ENCODE measurements around the gene EFCC1.

EFCC1 gene

GRCh38 chr3:129001101-129001805 is at the start of gene EFCC1:
Gene EFCC1 (plus strand): TSS chr3:129001304. CDS start chr3:129001629, 325 bp downstream.
- H3K4me3 ChIP-seq (ENCODE audit: low read depth, low read length): peak within 1 kb of the TSS; percentile 19

GRCh38 chr3:128956440-128956839 is 44.7 kb upstream of the EFCC1 start:
- DNase-seq (ENCODE audit: low read depth): no peak
- no peak overlapping the region for H3K4me3 ChIP-seq (ENCODE audit: low read depth, low read length)

More at GRCh38 chr3:129001101-129001805, at the start of gene EFCC1:
- DNase-seq (ENCODE audit: low read depth): no peak

- no peak overlapping the region for H3K4me3 ChIP-seq (ENCODE audit: low read depth, low read length)
- DNase-seq (ENCODE audit: low read depth): no peak
Observed at GRCh38 chr3:128965280-128965679, 35.8 kb upstream of the EFCC1 start.

GRCh38 chr3:128965818-128966217 is 35.3 kb upstream of the EFCC1 start:
- no peak for DNase-seq (ENCODE audit: low read depth)
- H3K4me3 ChIP-seq (ENCODE audit: low read depth, low read length): no peak overlapping the region

- no peak for DNase-seq (ENCODE audit: low read depth)
- H3K4me3 ChIP-seq (ENCODE audit: low read depth, low read length): no peak overlapping the region
Observed at GRCh38 chr3:128967748-128968355, 33.3 kb upstream of the EFCC1 start.

GRCh38 chr3:128969993-128970739 is 30.9 kb upstream of the EFCC1 start:
- no peak overlapping the region for H3K4me3 ChIP-seq (ENCODE audit: low read depth, low read length)
- no peak for DNase-seq (ENCODE audit: low read depth)

GRCh38 chr3:128970740-128971047 is 30.4 kb upstream of the EFCC1 start:
- no peak for DNase-seq (ENCODE audit: low read depth)
- no peak overlapping the region for H3K4me3 ChIP-seq (ENCODE audit: low read depth, low read length)

GRCh38 chr3:128971421-128972100 is 29.5 kb upstream of the EFCC1 start:
- DNase-seq (ENCODE audit: low read depth): peak; percentile 48
- H3K4me3 ChIP-seq (ENCODE audit: low read depth, low read length): no peak overlapping the region

GRCh38 chr3:128973988-128974564 is 27.0 kb upstream of the EFCC1 start:
- H3K4me3 ChIP-seq (ENCODE audit: low read depth, low read length): no peak overlapping the region
- no peak for DNase-seq (ENCODE audit: low read depth)

GRCh38 chr3:128975276-128975675 is 25.8 kb upstream of the EFCC1 start:
- DNase-seq (ENCODE audit: low read depth): no peak
- no peak overlapping the region for H3K4me3 ChIP-seq (ENCODE audit: low read depth, low read length)

GRCh38 chr3:128983293-128984069 is 17.6 kb upstream of the EFCC1 start:
- no peak overlapping the region for H3K4me3 ChIP-seq (ENCODE audit: low read depth, low read length)
- DNase-seq (ENCODE audit: low read depth): no peak

- DNase-seq (ENCODE audit: low read depth): peak; percentile 39
- H3K4me3 ChIP-seq (ENCODE audit: low read depth, low read length): no peak overlapping the region
Observed at GRCh38 chr3:128984596-128984995, 16.5 kb upstream of the EFCC1 start.

GRCh38 chr3:128987302-128988100 is 13.6 kb upstream of the EFCC1 start:
- no peak for DNase-seq (ENCODE audit: low read depth)
- H3K4me3 ChIP-seq (ENCODE audit: low read depth, low read length): no peak overlapping the region

- H3K4me3 ChIP-seq (ENCODE audit: low read depth, low read length): no peak overlapping the region
- no peak for DNase-seq (ENCODE audit: low read depth)
Observed at GRCh38 chr3:128988286-128988685, 12.8 kb upstream of the EFCC1 start.

- no peak for DNase-seq (ENCODE audit: low read depth)
Observed at GRCh38 chr3:128991355-128991895, 9.7 kb upstream of the EFCC1 start.

GRCh38 chr3:128992926-128993460 is 8.1 kb upstream of the EFCC1 start:
- DNase-seq (ENCODE audit: low read depth): no peak
- peak overlapping the region; percentile 45 for H3K4me3 ChIP-seq (ENCODE audit: low read depth, low read length)

More at GRCh38 chr3:128991355-128991895, 9.7 kb upstream of the EFCC1 start:
- H3K4me3 ChIP-seq (ENCODE audit: low read depth, low read length): no peak overlapping the region

- peak; percentile 15 for DNase-seq (ENCODE audit: low read depth)
- peak within 1 kb of the TSS; percentile 45 for H3K4me3 ChIP-seq (ENCODE audit: low read depth, low read length)
Observed at GRCh38 chr3:128993461-128994172, 7.5 kb upstream of the EFCC1 start, which contains the start of gene CFAP92. Gene CFAP92 (minus strand): TSS chr3:128994076. CDS start chr3:128993304, 772 bp downstream.
